ENCODE results near the gene VSIG10L.
A peak's percentile ranks its signal among the peaks of the same experiment; 100 is the strongest.

VSIG10L gene

GRCh38 chr19:51365211-51365964 is 23.4 kb upstream of the VSIG10L start:
- no peak for DNase-seq

- no peak for DNase-seq
Observed at GRCh38 chr19:51364200-51365106, 22.5 kb upstream of the VSIG10L start.

DNA sequence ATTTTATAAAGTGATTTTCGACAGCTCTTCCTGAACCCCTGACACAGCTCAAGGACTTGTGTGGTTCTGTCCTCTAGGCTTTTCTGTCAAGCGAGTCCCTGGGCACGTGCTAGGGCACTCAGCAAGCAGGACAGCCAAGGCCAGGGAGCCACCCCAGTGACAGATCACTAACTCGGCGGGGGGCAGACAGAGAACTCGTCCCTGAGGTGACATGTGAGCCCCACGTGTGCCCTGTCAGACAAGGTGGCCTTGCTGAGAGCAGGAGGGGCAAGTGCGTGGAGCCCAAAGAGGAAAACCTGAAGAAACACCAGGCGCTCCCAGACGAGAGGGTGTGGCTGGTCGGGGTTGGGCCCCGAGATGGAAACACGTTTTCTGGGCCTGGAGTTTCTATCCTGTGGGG is 19.3 kb upstream of the VSIG10L start:
- no peak for DNase-seq

GRCh38 chr19:51359294-51359693 is 17.4 kb upstream of the VSIG10L start:
- no peak for DNase-seq

DNA sequence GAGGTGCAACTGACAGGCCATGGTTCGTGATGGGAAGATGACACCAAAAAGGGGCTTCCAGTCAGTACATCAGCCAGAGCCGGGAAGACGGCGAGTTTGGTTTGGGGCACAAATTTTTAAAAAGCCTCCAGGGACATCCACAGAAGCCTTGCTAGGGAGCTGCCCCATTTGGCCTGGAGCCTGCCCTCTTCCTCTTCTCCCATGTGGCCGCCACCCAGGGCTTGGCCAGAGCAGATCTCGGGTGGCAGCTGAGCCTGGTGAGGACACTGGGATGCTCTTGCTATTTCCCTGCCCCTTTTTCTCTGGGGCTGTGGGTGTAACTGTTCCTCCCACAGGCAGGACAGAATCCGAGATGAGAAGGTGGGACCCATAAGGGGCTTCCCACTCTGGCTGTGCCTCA is 16.0 kb upstream of the VSIG10L start:
- no peak for DNase-seq

DNA sequence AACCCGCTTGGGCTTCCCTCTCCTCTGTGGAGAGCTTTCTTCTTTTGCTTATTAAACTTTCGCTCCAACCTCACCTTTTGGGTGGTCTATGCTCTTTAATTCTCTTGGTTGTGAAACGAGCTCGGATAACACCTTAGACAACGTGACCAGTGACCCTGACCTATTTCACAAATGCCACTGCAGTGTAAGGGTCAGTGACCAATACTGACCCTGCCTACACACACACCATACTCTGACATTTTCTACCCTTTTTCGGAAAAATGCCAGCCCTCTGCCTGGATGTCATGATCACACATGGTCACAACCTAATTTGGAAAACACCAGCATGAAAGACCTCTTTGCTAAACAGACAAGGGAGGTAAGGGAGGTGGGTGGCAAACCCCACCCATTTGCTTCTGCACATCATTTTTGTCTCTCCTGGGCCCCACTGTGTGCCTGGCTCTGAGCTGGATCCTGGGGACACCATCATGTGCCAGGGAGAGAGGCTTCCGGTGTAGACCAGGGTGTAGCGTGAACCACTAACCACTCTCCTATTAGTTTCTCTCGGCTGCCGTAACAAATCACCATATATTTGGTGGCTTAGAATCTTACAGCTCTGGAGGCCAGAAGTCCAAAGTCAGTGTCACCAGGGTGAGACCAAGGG is 14.3 kb upstream of the VSIG10L start:
- no peak for DNase-seq

GRCh38 chr19:51354742-51355148 is 12.8 kb upstream of the VSIG10L start:
- peak; percentile 41 for DNase-seq

GRCh38 chr19:51354103-51354741 is 12.3 kb upstream of the VSIG10L start:
- no peak for DNase-seq

GRCh38 chr19:51352783-51353360 is 10.9 kb upstream of the VSIG10L start:
- no peak for DNase-seq

GRCh38 chr19:51351266-51351990 is 9.5 kb upstream of the VSIG10L start:
- DNase-seq = no peak

DNA sequence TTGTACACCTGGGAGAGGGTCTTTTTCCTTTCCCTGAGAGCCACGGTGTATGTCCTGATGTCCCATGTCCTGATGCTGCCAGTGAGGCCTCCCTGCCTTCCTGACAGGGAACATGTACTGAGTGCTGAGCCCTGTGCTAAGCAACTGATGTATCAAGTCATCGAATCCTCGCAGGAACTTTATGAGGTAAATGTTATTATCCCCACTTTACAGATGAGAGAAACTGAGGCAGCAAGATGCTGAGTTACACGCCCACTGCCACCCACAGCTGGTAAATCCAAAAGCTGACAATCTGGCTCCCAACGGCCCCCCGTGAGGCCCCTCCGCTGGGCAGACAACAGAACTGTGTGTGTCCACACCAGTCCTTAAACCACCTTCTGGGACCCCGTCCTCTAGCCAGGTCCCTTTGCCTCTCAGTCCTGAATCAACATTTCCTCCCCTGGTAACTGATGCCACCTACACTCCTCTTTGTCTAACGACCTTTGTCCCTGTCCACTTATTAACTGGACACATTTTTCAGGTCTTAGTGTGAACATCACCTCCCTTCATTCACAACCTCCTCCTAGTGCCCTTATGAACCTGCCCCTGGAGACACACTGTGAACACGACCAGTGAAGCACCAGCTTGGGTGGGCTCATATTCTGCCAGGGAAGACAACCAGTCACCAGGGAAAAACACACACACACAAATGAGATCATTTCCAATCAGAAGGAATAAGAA is 5.4 kb upstream of the VSIG10L start:
- no peak for DNase-seq

DNA sequence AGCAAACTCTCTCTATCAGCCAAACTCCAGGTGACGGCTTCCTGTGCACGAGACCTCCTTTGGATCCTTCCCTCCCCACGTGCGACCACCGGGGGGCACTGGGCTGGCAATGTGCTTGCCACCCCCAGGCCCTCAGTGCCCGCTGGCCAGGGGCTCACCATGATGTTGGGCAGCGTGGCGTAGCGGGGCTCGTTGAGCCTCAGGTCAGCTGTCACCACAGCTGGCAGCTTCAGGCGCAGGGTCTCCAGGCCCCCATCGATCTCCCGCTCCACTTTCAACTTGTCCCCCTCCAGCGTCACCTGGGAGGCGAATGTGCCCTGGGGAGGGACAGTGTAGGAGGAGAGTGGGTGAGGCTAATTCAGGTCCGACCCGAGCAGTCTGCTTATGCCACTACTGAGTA is 4.8 kb upstream of the VSIG10L start:
- DNase-seq = no peak

GRCh38 chr19:51345076-51345620 is 3.2 kb upstream of the VSIG10L start:
- DNase-seq = no peak

DNA sequence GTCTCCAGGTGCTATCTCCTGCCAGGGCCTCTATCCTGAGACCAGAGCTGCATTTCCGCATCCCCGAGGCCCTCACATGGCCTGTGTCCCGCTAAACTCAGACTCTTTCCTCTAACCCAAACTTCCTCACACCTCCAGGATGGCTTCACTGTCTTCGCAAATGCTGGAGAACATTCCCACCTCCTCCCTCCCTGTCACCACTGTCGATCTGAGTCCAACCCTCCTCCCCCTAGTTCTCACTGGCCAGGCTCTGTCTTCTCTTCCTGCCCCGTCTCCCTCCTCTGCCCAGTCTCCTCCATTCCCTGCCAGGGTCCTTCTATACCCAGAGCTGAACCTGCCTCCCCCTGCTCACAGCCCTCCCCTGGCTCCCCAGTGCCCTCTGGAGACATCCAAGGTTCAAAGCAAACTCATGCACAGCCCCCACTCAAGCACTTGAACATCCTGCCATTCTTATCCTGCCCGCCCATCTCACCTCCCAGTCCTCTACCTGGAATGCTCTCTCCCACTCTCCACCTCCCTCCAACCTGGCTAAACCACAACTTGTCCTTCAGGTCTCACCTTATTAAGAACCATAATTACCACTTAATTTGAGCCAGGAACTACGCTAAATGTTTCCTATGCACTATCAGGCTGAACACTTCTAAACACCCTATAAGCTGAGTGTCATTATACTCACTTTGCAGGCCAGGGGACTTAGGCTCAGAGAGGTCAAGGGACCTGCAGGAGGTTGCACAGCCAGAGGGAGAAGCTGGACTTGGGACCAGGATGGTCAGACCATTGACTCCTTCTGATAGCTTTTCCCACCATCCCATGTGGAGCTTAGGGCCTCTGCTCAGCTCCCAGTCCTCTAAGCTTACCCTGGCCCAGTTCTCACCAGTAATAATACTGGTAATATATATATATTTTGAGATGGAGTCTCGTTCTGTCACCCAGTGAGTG is 961 bp upstream of the VSIG10L start:
- no peak for DNase-seq

DNA sequence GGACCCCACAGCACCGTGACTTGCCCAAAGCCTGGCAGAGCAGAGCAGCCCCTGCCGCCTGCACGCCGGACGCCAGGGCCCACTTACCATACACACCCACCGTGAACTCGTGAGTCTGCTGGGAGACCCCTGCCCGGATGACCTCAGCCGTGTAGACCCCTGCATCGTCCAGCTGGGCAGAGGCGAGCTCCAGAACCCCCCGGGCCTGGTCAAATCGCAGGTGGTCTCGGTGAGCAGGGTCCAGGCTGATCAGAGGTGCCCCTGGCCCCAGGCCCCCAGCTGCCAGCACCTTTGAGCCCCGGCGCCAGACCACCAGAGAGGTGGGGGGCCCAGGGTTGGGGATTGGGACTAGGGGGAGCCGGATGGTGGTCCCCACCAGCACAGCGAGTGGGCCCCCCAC is 873 bp downstream of the VSIG10L start:
- DNase-seq = no peak

DNA sequence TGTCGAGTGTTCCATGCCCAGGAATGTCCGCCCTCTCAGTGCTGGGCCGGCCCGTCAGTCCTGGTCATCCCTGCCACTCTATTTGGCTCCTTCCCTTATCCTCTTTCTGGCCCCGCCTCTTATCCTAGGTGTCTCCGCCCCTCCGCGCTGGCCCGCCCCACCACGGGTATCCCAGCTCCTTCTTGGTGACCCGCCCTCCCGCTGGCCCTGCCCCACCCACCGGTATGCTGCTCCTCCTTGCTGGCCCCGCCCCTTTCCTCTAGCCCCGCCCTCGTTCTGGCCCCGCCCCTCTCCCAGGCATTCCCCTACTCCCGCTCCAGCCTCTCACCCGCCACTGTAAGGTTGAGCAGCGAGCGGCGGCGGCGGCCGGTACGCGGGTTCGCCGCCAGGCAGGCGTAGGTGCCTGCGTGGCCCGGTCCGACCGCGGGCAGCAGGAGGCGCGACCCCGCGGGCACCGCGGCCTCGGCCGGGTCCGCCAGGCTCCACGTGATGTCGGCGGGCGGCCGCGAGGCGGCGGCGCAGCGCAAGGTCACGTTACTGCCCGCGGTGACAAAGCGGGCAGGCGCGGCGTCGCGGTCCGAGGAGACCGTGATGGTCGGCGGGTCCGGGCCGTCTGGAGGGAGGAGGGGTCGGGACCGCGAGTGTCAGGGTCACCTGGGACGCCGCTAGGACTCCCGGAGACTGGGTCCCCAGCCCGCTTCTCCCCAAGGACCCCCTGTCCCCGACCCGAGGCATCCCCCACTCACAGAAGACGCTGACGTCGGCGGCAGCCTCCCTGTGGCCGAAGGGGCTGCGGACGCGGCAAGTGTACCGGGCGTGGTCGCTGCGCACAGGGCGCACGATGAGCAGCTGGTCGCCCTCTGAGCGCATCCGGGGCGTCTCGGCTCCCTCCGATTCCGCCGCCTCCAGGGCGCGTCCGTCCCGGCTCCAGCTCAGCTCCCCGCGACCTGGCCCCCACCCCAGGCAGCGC is 2.0 kb downstream of the VSIG10L start:
- peak; percentile 94 for DNase-seq

DNA sequence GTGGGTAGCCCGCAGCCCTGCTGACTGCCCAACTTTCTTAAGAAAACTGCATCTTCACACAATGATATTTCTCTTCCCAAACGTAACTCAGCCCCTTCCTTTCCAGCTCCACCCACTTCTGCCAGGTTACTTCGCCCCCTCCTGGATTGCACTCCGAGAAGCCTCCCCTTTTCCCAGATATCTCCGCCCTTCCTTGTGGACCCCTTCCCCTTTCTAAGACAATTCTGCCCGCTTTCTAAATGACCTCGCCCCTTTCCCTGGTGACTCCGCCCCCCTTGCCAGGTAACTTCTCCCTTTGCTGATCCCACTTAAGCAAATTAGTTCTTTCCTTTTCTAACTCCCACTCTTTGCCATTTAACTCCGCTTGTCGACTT is 2.6 kb downstream of the VSIG10L start:
- DNase-seq = no peak

GRCh38 chr19:51338563-51339312 is 3.2 kb downstream of the VSIG10L start:
- DNase-seq = peak; percentile 82

Measured in CD4-positive, alpha-beta T cell treated with Interleukin-15 for 1 hour (primary cell).